H1 (cell line): ENCODE data around the gene CACNG8. TPM values are rescaled to one million over a fixed set of nuclear protein-coding genes. Genes with fewer than 3 reads are reported as not detected.

ENCODE experiments used
- BACH1 ChIP-seq: IDR thresholded peaks from 2 replicates; pipeline ENCODE4 v1.6.1; 2012; ENCODE audit warnings: low read length, improper control_type of control experiment
- BCL11A ChIP-seq, 2 experiments: IDR thresholded peaks; one replicate each; pipeline ENCODE4 v1.6.1; 2011; ENCODE audit warnings: low read depth in 2 of 2, low read length in 2 of 2, mild to moderate bottlenecking in 2 of 2
- CREB1 ChIP-seq: IDR thresholded peaks from 2 replicates; pipeline ENCODE4 v1.6.1; 2012; ENCODE audit warnings: inconsistent platforms
- SIN3A ChIP-seq, 2 experiments: IDR thresholded peaks in 1 of 2; conservative IDR thresholded peaks in 1 of 2; 2 replicates each; pipeline ENCODE4 v1.6.1; 2011 to 2012; ENCODE audit warnings: low read length in 2 of 2, improper control_type of control experiment in 1 of 2, low read depth in 1 of 2, mild to moderate bottlenecking in 1 of 2
- SP1 ChIP-seq: IDR thresholded peaks from 2 replicates; pipeline ENCODE4 v1.6.1; 2011; ENCODE audit warnings: low read depth, low read length
- TCF12 ChIP-seq: IDR thresholded peaks from 2 replicates; pipeline ENCODE4 v1.6.1; 2011; ENCODE audit warnings: low read depth, mild to moderate bottlenecking, low read length
- polyA plus RNA-seq, 7 experiments: library from polyadenylated mRNA; depleted of rRNA in 3 of 7; stranded (reverse) in 5 of 7; unstranded in 2 of 7; fragments of >200 nt in 5 of 7; fragments of 200-250 nt in 2 of 7; gene quantifications; 1 replicate in 5 of 7; 2 replicates in 1 of 7; 4 replicates in 1 of 7; pipeline versions ENCODE4 v1.2.1 to v1.2.3, GENCODE V29; 2011 to 2013; ENCODE audit warnings: missing spikeins in 2 of 7, mixed read lengths in 2 of 7
- total RNA-seq: library from RNA; stranded (reverse); fragmentation: NEBNext Ultra II Directional; extraction: Animal tissue kit (Norgen Biotek cat#: 25700); gene quantifications from 2 replicates; pipeline ENCODE4 v1.2.1, GENCODE V29; 2021

Gene CACNG8
- total and polyA plus RNA-seq, 2 of the 8 experiments (the other 6 are each of a cell fraction or from before 2014, with no cell fraction given) = 0.41 to 4.5 TPM

DNA sequence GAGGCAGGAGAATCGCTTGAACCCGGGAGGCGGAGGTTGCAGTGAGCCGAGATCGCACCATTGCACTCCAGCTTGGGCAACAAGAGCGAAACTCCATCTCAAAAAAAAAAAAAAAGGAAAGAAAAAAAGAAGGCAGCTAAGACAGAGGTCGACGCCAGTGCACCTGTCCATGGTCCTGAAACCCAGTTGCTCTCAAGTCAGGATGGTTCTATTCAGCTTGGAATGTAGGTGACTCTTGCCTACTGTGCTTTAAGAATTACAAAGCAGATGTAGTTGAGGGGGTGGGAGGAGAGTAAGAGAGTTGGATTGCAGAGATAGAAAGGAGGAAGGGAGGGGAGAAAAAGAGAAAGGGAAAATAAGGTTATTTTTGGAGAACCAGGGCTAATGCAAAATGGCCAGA, 35.0 kb upstream of the CACNG8 start (continued):
- TF ChIP-seq BCL11A (IDR thresholded peaks at IDR 0.05; ENCODE audit: low read depth in 2 of 2, low read length in 2 of 2) (no peak), TCF12 (peak; percentile 64; the same call in 1 of the 2 replicates), CREB1 (peak; percentile 74), BACH1 (no peak), SP1 (peak; percentile 46; the same call in 1 of the 2 replicates), SIN3A (conservative IDR thresholded peaks at IDR 0.05 in 1 of 2, IDR thresholded peaks at IDR 0.05 in 1 of 2; ENCODE audit: low read depth in 1 of 2, low read length in 2 of 2) (peak; percentile 90 to 94)
- TF ChIP-seq, all 59 proteins: peak for 9
